T-helper 1 cell (primary cell): Measurements from ENCODE around the gene SIGLEC1.

Experiments
- DNase-seq, 5 donors: peaks; one replicate each; pipeline ENCODE4 v3.0.0-alpha.2; 2012 to 2020
- total RNA-seq, 4 donors: gene quantifications; one replicate each; lab custom pipeline; 2026; lab: John Stamatoyannopoulos, UW

The SIGLEC1 gene
- 0 to 0.30 (median 0) reads per million in 4 donors for total RNA-seq

GRCh38 chr20:3712279-3712873, at the start of gene SIGLEC1:
Gene SIGLEC1, minus strand, starts transcription at chr20:3712600. Its CDS starts 5,472 bp downstream, at chr20:3707128.
- no peak for DNase-seq

DNA sequence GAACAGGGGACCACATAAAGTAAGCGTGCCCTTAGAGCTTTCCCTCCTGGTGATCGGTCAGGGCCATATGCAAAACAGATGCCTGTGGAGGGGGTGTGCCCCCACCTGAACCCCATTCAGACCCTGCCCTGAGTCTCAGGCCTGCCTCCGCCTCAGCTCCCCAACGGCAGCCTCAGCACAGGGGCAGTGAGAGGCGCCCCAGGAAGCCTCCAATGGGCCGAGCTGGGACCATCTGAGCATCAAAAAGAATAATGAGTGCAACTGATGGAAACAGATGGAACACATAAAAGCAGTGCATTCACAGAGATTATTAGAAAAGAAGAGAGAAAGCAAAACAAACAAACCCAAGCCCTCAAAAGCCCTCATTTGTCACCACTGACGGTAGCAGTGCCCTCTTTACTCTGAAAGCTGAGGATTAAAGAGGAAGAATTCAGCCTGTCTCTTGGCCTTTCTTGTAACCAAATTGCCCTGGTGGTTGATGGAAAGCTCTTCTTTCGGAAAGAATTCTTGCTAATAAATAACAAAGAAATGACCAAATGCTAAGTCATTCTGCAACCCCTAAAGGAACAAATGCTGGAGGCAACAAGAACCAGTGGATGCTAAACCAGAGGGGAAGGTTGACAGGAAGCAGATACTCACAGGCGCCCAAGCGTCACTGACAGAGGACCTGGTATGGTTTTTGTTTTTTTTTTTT, 48.4 kb upstream of the SIGLEC1 start:
- no peak for DNase-seq

- no peak for DNase-seq
These were observed 47.5 kb upstream of the SIGLEC1 start for GRCh38 chr20:3759884-3760283.

- DNase-seq = no peak
These were observed 47.0 kb upstream of the SIGLEC1 start for GRCh38 chr20:3759316-3759823.

DNA sequence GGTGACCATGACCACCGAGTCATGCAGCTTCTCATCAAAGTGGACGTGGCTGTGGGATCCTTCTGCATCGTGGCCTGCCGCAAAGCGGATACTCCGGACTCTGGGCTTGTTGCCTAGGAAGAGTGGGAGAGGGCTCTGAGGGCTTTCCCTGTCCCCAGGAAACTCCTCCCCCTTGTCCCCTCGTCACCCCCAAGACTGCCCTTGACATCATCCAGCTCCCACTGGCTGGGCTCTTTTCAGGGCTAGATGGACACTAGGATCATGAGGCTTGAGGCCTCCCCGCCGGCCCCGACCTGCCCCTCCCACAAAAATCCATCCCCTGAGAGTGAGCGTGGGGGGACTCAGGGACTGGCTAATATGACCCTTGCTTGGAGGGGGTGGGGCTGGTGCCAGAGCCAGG, 46.2 kb upstream of the SIGLEC1 start:
- no peak for DNase-seq

- no peak for DNase-seq
These were observed 44.9 kb upstream of the SIGLEC1 start for GRCh38 chr20:3757268-3757667.

GRCh38 chr20:3755814-3756480, 43.5 kb upstream of the SIGLEC1 start:
- DNase-seq = no peak

- no peak for DNase-seq
These were observed 42.9 kb upstream of the SIGLEC1 start for GRCh38 chr20:3755269-3755668.

DNA sequence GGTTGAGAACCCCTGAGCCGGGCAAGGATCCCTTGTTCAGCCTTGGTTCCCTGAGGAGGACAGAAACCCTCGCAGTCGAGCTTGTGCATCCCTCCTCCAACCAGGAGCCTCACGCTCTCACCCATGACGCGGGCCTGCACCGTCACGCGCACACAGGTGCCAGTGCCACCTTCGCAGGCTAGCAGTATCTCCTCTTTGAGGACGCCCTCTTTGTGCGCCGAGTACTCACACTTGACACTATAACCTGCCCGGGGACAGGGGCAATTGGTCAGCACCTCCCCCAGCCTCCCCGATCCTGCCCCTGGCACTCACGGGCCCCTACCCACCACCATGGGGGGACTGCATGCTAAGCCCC, 41.9 kb upstream of the SIGLEC1 start:
- DNase-seq = no peak

GRCh38 chr20:3753501-3754275, 41.3 kb upstream of the SIGLEC1 start:
- no peak for DNase-seq

DNA sequence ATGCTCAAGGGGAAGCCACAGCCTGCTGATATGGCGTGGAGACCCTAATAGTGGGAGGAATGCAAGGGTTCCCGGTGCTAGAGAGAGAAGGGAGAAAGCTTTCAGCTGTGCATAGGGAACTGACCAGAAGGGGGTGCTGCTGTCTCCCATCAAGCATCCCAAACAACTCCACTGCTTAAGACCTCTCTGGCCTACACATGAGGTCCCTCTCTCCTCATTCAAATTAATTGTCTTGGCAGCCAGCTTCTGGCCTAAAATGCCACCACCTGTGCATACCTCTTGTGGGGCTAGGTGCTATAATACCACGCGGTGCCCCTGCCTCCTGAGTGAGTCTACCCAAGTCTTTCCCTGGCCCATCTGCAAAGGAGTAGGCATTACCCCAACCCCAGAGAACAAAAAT, 40.7 kb upstream of the SIGLEC1 start:
- DNase-seq = peak in 4 of 5 donors; percentile 41 to 64 (median 50)

- DNase-seq = no peak
These were observed 40.0 kb upstream of the SIGLEC1 start for GRCh38 chr20:3752386-3752759.

DNA sequence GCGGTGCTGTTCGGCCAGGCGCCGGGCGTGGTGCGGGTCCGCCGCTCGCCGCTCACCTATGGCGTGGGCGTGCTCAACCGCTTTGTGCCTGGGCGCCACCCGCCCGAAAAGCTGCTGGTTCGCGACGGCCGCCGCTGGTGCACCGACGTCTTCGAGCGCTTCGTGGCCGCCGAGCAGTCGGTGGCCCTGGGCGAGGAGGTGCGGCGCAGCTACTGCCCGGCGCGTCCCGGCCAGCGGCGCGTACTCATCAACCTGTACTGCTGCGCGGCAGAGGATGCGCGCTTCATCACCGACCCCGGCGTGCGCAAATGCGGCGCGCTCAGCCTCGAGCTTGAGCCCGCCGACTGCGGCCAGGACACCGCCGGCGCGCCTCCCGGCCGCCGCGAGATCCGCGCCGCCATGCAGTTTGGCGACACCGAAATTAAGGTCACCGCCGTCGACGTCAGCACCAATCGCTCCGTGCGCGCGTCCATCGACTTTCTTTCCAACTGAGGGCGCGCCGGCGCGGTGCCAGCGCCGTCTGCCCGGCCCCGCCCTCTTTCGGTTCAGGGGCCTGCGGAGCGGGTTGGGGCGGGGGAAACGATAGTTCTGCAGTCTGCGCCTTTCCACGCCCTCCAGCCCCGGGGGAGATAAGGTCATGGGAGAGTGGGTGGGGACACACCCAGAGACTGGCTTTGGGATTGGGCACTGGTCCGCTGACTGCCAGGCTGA, 39.4 kb upstream of the SIGLEC1 start:
- DNase-seq = peak; percentile 22 to 60 (median 46)

GRCh38 chr20:3751305-3751674, 38.9 kb upstream of the SIGLEC1 start:
- DNase-seq = no peak

DNA sequence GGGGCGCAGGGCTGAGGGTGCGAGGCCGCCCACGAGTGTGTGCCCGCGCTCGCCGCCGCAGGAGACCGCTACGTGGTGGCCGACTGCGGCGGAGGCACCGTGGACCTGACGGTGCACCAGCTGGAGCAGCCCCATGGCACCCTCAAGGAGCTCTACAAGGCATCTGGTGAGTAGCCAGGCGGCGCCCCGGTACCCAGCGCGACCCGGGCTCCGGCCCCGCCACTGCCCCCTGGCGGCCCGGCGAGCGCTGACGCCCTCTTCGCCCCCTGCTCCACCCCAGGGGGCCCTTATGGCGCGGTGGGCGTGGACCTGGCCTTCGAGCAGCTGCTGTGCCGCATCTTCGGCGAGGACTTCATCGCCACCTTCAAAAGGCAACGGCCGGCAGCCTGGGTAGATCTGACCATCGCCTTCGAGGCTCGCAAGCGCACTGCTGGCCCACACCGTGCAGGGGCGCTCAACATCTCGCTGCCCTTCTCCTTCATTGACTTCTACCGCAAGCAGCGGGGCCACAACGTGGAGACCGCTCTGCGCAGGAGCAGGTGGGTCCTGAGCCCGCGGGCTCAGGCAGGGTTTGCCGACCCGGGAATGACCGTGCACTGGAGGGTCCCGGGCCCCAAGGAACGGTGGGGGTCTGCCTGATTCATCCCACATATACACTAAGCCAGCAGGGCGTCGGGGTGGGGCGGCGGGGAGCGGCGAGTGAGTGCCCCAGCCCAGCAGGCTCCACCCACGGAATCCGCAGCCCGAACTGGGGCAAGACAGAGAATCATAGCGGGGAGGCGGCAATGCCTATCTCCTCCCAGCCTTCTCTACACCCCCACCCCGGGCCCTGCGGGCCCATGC, 37.5 kb upstream of the SIGLEC1 start:
- peak in 1 of 5 donors; percentile 23 for DNase-seq

- no peak for DNase-seq
These were observed 36.8 kb upstream of the SIGLEC1 start for GRCh38 chr20:3749087-3749688.

GRCh38 chr20:3748073-3748472, 35.7 kb upstream of the SIGLEC1 start:
- no peak for DNase-seq

- no peak for DNase-seq
These were observed 35.1 kb upstream of the SIGLEC1 start for GRCh38 chr20:3747471-3747870.

DNA sequence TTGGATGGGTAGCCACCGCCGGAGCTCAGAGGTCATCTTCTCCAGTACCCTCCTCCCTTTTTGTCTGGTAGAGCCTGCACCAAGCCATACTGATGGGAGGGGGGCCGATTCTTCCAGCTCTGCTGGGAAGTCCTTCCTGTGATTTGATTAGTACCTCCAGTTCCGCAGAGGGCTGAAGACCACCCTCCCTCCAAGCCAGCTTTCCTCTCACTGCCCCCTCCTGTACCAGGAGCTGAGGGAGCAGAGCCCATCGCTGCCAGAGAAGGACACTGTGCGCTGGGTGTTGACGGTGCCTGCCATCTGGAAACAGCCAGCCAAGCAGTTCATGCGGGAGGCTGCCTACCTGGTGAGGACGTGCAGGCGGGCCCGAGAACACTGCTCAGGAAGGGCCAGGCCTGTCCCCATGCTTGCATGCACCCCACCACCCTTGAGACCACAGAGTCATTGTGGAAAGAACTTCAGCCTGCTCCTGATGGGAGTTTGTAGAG, 33.3 kb upstream of the SIGLEC1 start:
- no peak for DNase-seq

- peak; percentile 58 to 72 (median 70) for DNase-seq
These were observed 32.6 kb upstream of the SIGLEC1 start for GRCh38 chr20:3744806-3745685.
